ENCODE measurements around the gene GPR161. TPM values are rescaled to one million over a fixed set of nuclear protein-coding genes. Genes with fewer than 3 reads are reported as not detected.

Gene GPR161
- total RNA-seq, 1 donor from 2014 or later = 36.8 TPM

GRCh38 chr1:168139070-168139469 lies 2.3 kb upstream of the GPR161 start:
- Mint-ChIP-seq H3K4me1 (ENCODE audit: unreplicated experiment) (peaks cover 35% of the 10 kb centered on the region), H3K36me3 (ENCODE audit: unreplicated experiment) (no peaks in the 10 kb centered on the region), H3K4me3 (ENCODE audit: unreplicated experiment) (no peak overlapping the region), H3K27me3 (ENCODE audit: unreplicated experiment) (no peaks in the 10 kb centered on the region), H3K27ac (ENCODE audit: unreplicated experiment) (peak overlapping the region; percentile 27), H3K9me3 (ENCODE audit: unreplicated experiment) (no peaks in the 10 kb centered on the region)
- no peak for DNase-seq (ENCODE audit: extremely low spot score, unreplicated experiment)
- no peak for TF ChIP-seq CTCF (IDR thresholded peaks at IDR 0.05)

- H3K9me3 Mint-ChIP-seq (ENCODE audit: unreplicated experiment) = no peaks in the 10 kb centered on the region
- H3K27me3 Mint-ChIP-seq (ENCODE audit: unreplicated experiment) = no peaks in the 10 kb centered on the region
- no peak for DNase-seq (ENCODE audit: extremely low spot score, unreplicated experiment)
- H3K36me3 Mint-ChIP-seq (ENCODE audit: unreplicated experiment) = no peaks in the 10 kb centered on the region
- peaks cover 41% of the 10 kb centered on the region for H3K4me1 Mint-ChIP-seq (ENCODE audit: unreplicated experiment)
- peak overlapping the region; percentile 96 for H3K27ac Mint-ChIP-seq (ENCODE audit: unreplicated experiment)
- TF ChIP-seq CTCF (IDR thresholded peaks at IDR 0.05) = no peak
- H3K4me3 Mint-ChIP-seq (ENCODE audit: unreplicated experiment) = peak overlapping the region; percentile 95
These were observed 1.4 kb upstream of the GPR161 start for GRCh38 chr1:168138134-168138533.

- H3K27ac Mint-ChIP-seq (ENCODE audit: unreplicated experiment) = peak overlapping the region; percentile 96
- no peak for DNase-seq (ENCODE audit: extremely low spot score, unreplicated experiment)
- no peaks in the 10 kb centered on the region for H3K9me3 Mint-ChIP-seq (ENCODE audit: unreplicated experiment)
- H3K4me3 Mint-ChIP-seq (ENCODE audit: unreplicated experiment) = peak overlapping the region; percentile 95
- no peaks in the 10 kb centered on the region for H3K36me3 Mint-ChIP-seq (ENCODE audit: unreplicated experiment)
- TF ChIP-seq CTCF (IDR thresholded peaks at IDR 0.05) = no peak
- no peaks in the 10 kb centered on the region for H3K27me3 Mint-ChIP-seq (ENCODE audit: unreplicated experiment)
- peaks cover 41% of the 10 kb centered on the region for H3K4me1 Mint-ChIP-seq (ENCODE audit: unreplicated experiment)
These were observed 738 bp upstream of the GPR161 start for GRCh38 chr1:168137515-168137821.

DNA sequence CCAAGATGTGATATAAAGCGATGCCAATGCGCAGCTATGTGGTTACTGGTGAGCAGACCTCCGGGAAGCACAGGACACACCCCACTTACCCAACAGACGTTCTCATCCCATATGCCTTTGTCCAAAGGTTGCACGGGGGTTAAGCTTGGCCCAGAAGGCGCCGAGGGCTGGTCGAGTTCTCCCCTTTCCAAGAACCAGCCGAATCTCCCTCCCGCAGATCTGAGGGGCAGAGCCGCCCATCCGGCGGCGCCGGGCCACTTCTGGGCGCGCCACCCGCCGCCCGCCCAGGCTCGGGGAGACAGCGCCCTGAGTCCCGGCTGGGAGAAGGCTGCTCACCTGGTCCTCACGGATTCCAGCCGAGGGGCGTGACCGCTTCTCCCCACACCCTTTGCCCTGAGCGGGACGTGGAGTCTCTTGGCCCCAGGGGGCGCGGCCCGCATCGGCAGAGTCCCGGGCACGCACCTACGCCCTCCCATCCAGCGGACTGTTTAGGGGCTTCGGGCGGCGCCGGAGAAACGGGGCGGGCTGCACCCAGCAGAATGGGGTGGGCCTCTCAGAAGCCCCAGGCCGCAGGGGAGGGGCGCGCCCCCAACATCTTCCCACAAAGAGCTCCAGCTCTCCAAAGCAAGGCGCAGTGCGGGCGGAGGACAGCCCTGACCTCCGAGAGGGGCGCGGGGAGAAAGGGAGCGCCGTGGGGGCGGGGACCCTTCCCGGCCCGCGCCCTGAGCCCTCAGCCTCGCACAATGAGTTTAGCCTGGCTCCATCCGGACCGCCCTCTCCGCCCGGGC lies 615 bp downstream of the GPR161 start:
- TF ChIP-seq CTCF (IDR thresholded peaks at IDR 0.05) = no peak
- Mint-ChIP-seq H3K36me3 (ENCODE audit: unreplicated experiment) (peaks cover 3% of the 10 kb centered on the region), H3K27me3 (ENCODE audit: unreplicated experiment) (no peaks in the 10 kb centered on the region), H3K4me1 (ENCODE audit: unreplicated experiment) (peaks cover 41% of the 10 kb centered on the region), H3K9me3 (ENCODE audit: unreplicated experiment) (no peaks in the 10 kb centered on the region), H3K27ac (ENCODE audit: unreplicated experiment) (peak overlapping the region; percentile 69), H3K4me3 (ENCODE audit: unreplicated experiment) (peak overlapping the region; percentile 80)
- no peak for DNase-seq (ENCODE audit: extremely low spot score, unreplicated experiment)

GRCh38 chr1:168135116-168135920 lies 1.4 kb downstream of the GPR161 start:
- H3K36me3 Mint-ChIP-seq (ENCODE audit: unreplicated experiment) = peaks cover 4% of the 10 kb centered on the region
- H3K4me1 Mint-ChIP-seq (ENCODE audit: unreplicated experiment) = peaks cover 41% of the 10 kb centered on the region
- peak overlapping the region; percentile 69 for H3K27ac Mint-ChIP-seq (ENCODE audit: unreplicated experiment)
- no peaks in the 10 kb centered on the region for H3K27me3 Mint-ChIP-seq (ENCODE audit: unreplicated experiment)
- H3K9me3 Mint-ChIP-seq (ENCODE audit: unreplicated experiment) = no peaks in the 10 kb centered on the region
- no peak for TF ChIP-seq CTCF (IDR thresholded peaks at IDR 0.05)
- peak overlapping the region; percentile 80 for H3K4me3 Mint-ChIP-seq (ENCODE audit: unreplicated experiment)
- DNase-seq (ENCODE audit: extremely low spot score, unreplicated experiment) = no peak
